ENCODE results near the gene CLDN10. TPM values are rescaled to one million over a fixed set of nuclear protein-coding genes. Genes with fewer than 3 reads are reported as not detected.

The CLDN10 gene
- total RNA-seq = 1.7 and 1.8 TPM in 2 replicates
- long read RNA-seq, transcript CLDN10-201 (5 exons, 949 nt) = major isoform, 5 of 6 reads
- long read RNA-seq, partial matches to known transcripts = 1 of 6 reads
- long read RNA-seq, other reads (novel, unspliced or antisense) = 0 of 6 reads

DNA sequence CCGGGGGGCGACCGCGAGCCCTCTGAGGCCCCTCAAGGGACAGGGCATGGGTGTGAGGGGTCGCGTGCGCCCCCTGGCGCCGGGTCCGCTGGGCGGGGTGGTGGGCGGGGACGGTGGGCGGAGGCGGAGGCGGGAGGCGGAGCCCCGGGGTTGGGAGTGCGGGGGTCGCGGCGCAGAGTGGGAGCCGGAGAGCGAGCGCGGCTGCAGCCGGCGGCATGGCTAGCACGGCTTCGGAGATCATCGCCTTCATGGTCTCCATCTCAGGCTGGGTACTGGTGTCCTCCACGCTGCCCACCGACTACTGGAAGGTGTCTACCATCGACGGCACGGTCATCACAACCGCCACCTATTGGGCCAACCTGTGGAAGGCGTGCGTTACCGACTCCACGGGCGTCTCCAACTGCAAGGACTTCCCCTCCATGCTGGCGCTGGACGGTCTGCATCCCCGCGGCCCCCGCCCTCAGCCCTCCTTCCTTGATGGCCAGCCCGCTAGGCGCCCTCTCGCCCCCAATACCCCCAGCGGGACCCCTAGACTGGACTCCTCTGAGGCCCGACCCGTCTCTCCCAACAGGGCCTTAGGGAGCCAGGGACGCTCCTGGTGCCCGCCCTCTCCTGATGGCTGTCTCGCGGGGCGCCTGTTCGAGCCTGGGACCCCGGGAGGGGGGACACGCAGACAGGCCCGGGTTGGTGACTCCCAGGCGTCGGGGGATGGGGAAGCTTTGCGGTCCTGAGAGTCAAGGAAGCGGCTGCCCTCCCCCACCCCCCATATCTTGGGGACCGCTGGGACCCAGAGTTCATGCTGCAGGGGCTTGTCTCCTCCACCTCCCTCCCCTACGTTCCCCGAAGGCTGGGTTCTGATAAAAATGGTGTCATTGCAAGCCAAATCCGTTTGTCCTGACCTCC, at the start of gene CLDN10:
Gene CLDN10 (plus strand): TSS at position 182 of the 903 bp plus-strand sequence. CDS start 34 bp downstream, at position 216.
- DNase-seq (ENCODE audit: low read depth, low spot score) = peak; percentile 71
- Mint-ChIP-seq H3K4me3 (peak within 1 kb of the TSS; percentile 73), H3K27ac (ENCODE audit: unreplicated experiment) (no peak within 1 kb of the TSS), H3K36me3 (ENCODE audit: low read depth) (peaks cover 3% of the 10 kb centered on the region), H3K4me1 (peaks cover 10% of the 10 kb centered on the region), H3K9me3 (peaks cover 5% of the 10 kb centered on the region), H3K27me3 (ENCODE audit: low read depth) (peaks cover 70% of the 10 kb centered on the region)
- TF ChIP-seq, protein P1, sequence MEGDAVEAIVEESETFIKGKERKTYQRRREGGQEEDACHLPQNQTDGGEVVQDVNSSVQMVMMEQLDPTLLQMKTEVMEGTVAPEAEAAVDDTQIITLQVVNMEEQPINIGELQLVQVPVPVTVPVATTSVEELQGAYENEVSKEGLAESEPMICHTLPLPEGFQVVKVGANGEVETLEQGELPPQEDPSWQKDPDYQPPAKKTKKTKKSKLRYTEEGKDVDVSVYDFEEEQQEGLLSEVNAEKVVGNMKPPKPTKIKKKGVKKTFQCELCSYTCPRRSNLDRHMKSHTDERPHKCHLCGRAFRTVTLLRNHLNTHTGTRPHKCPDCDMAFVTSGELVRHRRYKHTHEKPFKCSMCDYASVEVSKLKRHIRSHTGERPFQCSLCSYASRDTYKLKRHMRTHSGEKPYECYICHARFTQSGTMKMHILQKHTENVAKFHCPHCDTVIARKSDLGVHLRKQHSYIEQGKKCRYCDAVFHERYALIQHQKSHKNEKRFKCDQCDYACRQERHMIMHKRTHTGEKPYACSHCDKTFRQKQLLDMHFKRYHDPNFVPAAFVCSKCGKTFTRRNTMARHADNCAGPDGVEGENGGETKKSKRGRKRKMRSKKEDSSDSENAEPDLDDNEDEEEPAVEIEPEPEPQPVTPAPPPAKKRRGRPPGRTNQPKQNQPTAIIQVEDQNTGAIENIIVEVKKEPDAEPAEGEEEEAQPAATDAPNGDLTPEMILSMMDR (conservative IDR thresholded peaks at IDR 0.05) = peak; percentile 61

DNA sequence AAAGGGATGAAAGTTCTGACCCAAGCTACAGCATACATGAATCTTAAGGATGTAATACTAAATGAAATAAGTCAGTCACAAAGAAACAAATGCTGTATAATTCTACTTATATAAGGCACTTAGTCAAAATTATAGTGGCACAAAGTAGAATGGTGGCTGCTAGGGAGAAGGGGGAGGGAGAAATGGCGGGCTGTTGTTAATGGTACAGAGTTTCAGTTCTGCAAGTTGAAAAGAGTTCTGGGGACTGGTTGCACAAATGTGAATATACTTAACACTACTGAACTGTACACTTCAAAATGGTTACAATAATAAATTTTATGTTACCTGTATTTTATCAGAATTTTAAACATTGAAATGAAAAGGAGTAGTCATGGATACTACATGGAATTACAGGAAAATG, 48.9 kb upstream of the CLDN10 start:
- Mint-ChIP-seq H3K27me3 (ENCODE audit: low read depth) (no peaks in the 10 kb centered on the region), H3K36me3 (ENCODE audit: low read depth) (peaks cover 4% of the 10 kb centered on the region), H3K4me3 (no peak overlapping the region), H3K4me1 (no peaks in the 10 kb centered on the region), H3K9me3 (peaks cover 10% of the 10 kb centered on the region), H3K27ac (ENCODE audit: unreplicated experiment) (no peak overlapping the region)
- no peak for DNase-seq (ENCODE audit: low read depth, low spot score)
- TF ChIP-seq, protein P1 (conservative IDR thresholded peaks at IDR 0.05) = no peak

GRCh38 chr13:95505265-95505664, 47.3 kb upstream of the CLDN10 start:
- no peak for DNase-seq (ENCODE audit: low read depth, low spot score)
- no peak overlapping the region for H3K4me3 Mint-ChIP-seq
- H3K27me3 Mint-ChIP-seq (ENCODE audit: low read depth) = no peaks in the 10 kb centered on the region
- TF ChIP-seq, protein P1 (conservative IDR thresholded peaks at IDR 0.05) = no peak
- no peaks in the 10 kb centered on the region for H3K4me1 Mint-ChIP-seq
- H3K9me3 Mint-ChIP-seq = peaks cover 8% of the 10 kb centered on the region
- H3K36me3 Mint-ChIP-seq (ENCODE audit: low read depth) = peaks cover 2% of the 10 kb centered on the region
- H3K27ac Mint-ChIP-seq (ENCODE audit: unreplicated experiment) = no peak overlapping the region

DNA sequence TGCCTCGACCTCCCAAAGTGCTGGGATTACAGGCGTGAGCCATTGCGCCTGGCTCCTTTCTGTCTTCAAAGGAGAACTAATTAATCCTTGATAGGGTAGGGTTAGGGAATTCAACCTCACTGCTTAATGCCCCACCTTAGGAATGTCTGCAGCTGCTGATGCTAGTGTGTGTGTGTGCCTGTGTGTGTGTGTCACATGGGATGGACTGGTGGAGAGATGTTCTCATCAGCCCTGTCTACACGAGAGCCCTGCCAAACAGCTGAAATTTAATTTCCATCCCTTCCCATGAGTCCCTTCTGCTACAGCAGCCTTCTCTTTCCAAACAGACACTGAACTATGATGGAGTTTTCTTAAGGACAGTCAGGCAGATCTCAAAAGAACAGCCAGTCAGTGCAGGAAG, 46.5 kb upstream of the CLDN10 start:
- no peak overlapping the region for H3K27ac Mint-ChIP-seq (ENCODE audit: unreplicated experiment)
- DNase-seq (ENCODE audit: low read depth, low spot score) = no peak
- H3K36me3 Mint-ChIP-seq (ENCODE audit: low read depth) = no peaks in the 10 kb centered on the region
- no peak overlapping the region for H3K4me3 Mint-ChIP-seq
- H3K9me3 Mint-ChIP-seq = peaks cover 6% of the 10 kb centered on the region
- H3K4me1 Mint-ChIP-seq = no peaks in the 10 kb centered on the region
- TF ChIP-seq, protein P1 (conservative IDR thresholded peaks at IDR 0.05) = no peak
- H3K27me3 Mint-ChIP-seq (ENCODE audit: low read depth) = no peaks in the 10 kb centered on the region

- Mint-ChIP-seq H3K27ac (ENCODE audit: unreplicated experiment) (no peak overlapping the region), H3K4me3 (no peak overlapping the region), H3K36me3 (ENCODE audit: low read depth) (no peaks in the 10 kb centered on the region), H3K27me3 (ENCODE audit: low read depth) (no peaks in the 10 kb centered on the region), H3K4me1 (no peaks in the 10 kb centered on the region), H3K9me3 (no peaks in the 10 kb centered on the region)
- TF ChIP-seq, protein P1 (conservative IDR thresholded peaks at IDR 0.05) = no peak
- DNase-seq (ENCODE audit: low read depth, low spot score) = no peak
These were observed 44.5 kb upstream of the CLDN10 start for GRCh38 chr13:95507991-95508390.

Data from neural crest cell (in vitro differentiated cells).